Measurements from ENCODE around the gene REXO1. TPM values are rescaled to one million over a fixed set of nuclear protein-coding genes. Genes with fewer than 3 reads are reported as not detected.

Gene REXO1
- total RNA-seq, 2 experiments from 2014 or later: 39.8 to 47.6 TPM

DNA sequence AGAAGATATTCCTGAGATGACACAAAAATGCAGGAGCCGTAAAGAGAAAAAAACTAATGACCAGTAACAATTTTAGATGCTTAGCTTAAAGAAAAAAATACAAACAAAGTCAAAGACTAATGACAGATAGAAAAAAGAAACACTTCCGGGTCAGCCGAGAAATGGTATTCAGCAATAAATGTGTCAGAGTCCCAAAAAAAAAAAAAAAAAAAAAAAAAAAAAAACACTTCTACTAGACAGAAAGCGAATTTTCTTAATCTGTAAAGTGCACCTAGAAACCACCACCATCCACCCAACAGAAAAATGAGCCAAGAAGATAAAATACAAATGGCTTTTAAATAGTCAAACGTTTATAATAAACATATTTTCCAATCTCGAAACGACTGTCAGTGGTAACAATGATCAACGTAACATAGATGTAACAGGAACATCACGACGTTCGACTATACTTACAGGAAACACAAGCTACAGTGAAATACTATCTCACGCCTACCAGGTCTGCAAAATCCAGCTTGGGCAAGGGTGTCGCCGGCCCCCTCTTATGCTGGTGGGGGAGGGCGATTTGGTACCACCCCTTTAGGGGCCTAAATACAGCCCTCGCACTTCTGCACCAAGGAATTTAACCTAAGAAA, 26.4 kb upstream of the REXO1 start:
- Mint-ChIP-seq H3K27ac (peak overlapping the region; percentile 96), H3K9me3 (no peaks in the 10 kb centered on the region), H3K4me3 (peak overlapping the region; percentile 100), H3K4me1 (ENCODE audit: low read depth) (peaks cover 28% of the 10 kb centered on the region), H3K27me3 (ENCODE audit: low read depth) (no peaks in the 10 kb centered on the region), H3K36me3 (ENCODE audit: low read depth) (peaks cover 12% of the 10 kb centered on the region)
- DNase-seq: no peak
- CTCF ChIA-PET: interaction anchor here (0.6 kb wide), 1 partner anchor 180 kb away, joined by 3 read pairs; no protein-coding TSS in a partner anchor
- intact Hi-C loops (cut with micrococcal nuclease): loop anchor here (1.0 kb wide), 1 partner anchor 10 kb away; no protein-coding TSS in a partner anchor

GRCh38 chr19:1873524-1874473, 25.5 kb upstream of the REXO1 start:
- DNase-seq: no peak
- Mint-ChIP-seq H3K4me1 (ENCODE audit: low read depth) (peaks cover 32% of the 10 kb centered on the region), H3K27me3 (ENCODE audit: low read depth) (no peaks in the 10 kb centered on the region), H3K4me3 (peak overlapping the region; percentile 100), H3K36me3 (ENCODE audit: low read depth) (peaks cover 12% of the 10 kb centered on the region), H3K27ac (peak overlapping the region; percentile 96), H3K9me3 (no peaks in the 10 kb centered on the region)
- intact Hi-C loops (cut with micrococcal nuclease): loop anchor here (1.0 kb wide), 1 partner anchor 9 kb away; no protein-coding TSS in a partner anchor
- CTCF ChIA-PET: no interaction called here

GRCh38 chr19:1872807-1873523, 24.7 kb upstream of the REXO1 start:
- CTCF ChIA-PET: no interaction called here
- intact Hi-C loops (cut with micrococcal nuclease): no loop called here
- Mint-ChIP-seq H3K36me3 (ENCODE audit: low read depth) (peaks cover 12% of the 10 kb centered on the region), H3K27me3 (ENCODE audit: low read depth) (no peaks in the 10 kb centered on the region), H3K4me3 (no peak overlapping the region), H3K9me3 (no peaks in the 10 kb centered on the region), H3K4me1 (ENCODE audit: low read depth) (peaks cover 32% of the 10 kb centered on the region), H3K27ac (peak overlapping the region; percentile 59)
- DNase-seq: no peak

DNA sequence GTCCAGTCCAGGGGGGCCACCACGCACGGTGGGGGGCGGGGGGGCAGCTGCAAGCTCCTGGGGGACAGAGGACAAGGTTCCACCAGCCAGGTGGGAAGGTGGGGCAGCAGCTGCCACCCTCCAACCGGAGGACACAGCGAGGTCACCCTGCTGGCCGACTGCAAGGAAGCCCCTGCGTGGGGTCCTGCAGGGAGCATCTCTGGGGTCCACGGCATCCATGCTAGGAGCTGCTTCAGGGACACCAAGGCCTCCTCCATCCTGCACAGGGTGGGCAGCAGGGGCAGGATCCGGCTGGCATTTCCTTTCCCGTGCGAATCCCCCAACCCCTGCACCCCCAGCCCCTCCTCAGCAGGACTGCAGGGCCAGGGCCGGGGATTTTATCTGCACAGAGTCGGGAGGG, 23.3 kb upstream of the REXO1 start:
- no peak overlapping the region for H3K27ac Mint-ChIP-seq
- intact Hi-C loops (cut with micrococcal nuclease): no loop called here
- CTCF ChIA-PET: no interaction called here
- no peaks in the 10 kb centered on the region for H3K9me3 Mint-ChIP-seq
- H3K4me3 Mint-ChIP-seq: no peak overlapping the region
- peaks cover 35% of the 10 kb centered on the region for H3K4me1 Mint-ChIP-seq (ENCODE audit: low read depth)
- H3K36me3 Mint-ChIP-seq (ENCODE audit: low read depth): peaks cover 12% of the 10 kb centered on the region
- no peaks in the 10 kb centered on the region for H3K27me3 Mint-ChIP-seq (ENCODE audit: low read depth)
- no peak for DNase-seq

GRCh38 chr19:1871140-1871597, 22.9 kb upstream of the REXO1 start:
- no peak overlapping the region for H3K27ac Mint-ChIP-seq
- H3K36me3 Mint-ChIP-seq (ENCODE audit: low read depth): peaks cover 12% of the 10 kb centered on the region
- peaks cover 31% of the 10 kb centered on the region for H3K4me1 Mint-ChIP-seq (ENCODE audit: low read depth)
- no peak for DNase-seq
- no peak overlapping the region for H3K4me3 Mint-ChIP-seq
- no peaks in the 10 kb centered on the region for H3K9me3 Mint-ChIP-seq
- intact Hi-C loops (cut with micrococcal nuclease): no loop called here
- H3K27me3 Mint-ChIP-seq (ENCODE audit: low read depth): no peaks in the 10 kb centered on the region
- CTCF ChIA-PET: no interaction called here

- H3K27me3 Mint-ChIP-seq (ENCODE audit: low read depth): no peaks in the 10 kb centered on the region
- DNase-seq: no peak
- H3K4me3 Mint-ChIP-seq: no peak overlapping the region
- intact Hi-C loops (cut with micrococcal nuclease): no loop called here
- H3K4me1 Mint-ChIP-seq (ENCODE audit: low read depth): peaks cover 26% of the 10 kb centered on the region
- H3K36me3 Mint-ChIP-seq (ENCODE audit: low read depth): peaks cover 2% of the 10 kb centered on the region
- H3K27ac Mint-ChIP-seq: peak overlapping the region; percentile 24
- CTCF ChIA-PET: interaction anchor here (0.7 kb wide), 2 partner anchors 15 to 29 kb away, joined by 3 read pairs; no protein-coding TSS in a partner anchor
- no peaks in the 10 kb centered on the region for H3K9me3 Mint-ChIP-seq
These were observed 20.7 kb upstream of the REXO1 start for GRCh38 chr19:1868971-1869370.

GRCh38 chr19:1867349-1867724, 19.1 kb upstream of the REXO1 start:
- H3K27ac Mint-ChIP-seq: peak overlapping the region; percentile 53

GRCh38 chr19:1866693-1867348, 18.5 kb upstream of the REXO1 start:
- Mint-ChIP-seq H3K9me3 (no peaks in the 10 kb centered on the region), H3K27ac (peak overlapping the region; percentile 68), H3K27me3 (ENCODE audit: low read depth) (no peaks in the 10 kb centered on the region), H3K4me3 (no peak overlapping the region), H3K4me1 (ENCODE audit: low read depth) (peaks cover 17% of the 10 kb centered on the region), H3K36me3 (ENCODE audit: low read depth) (no peaks in the 10 kb centered on the region)
- DNase-seq: no peak
- intact Hi-C loops (cut with micrococcal nuclease): no loop called here
- CTCF ChIA-PET: interaction anchor here (0.5 to 1.3 kb wide), 3 partner anchors 35 to 111 kb away, joined by 3 to 5 read pairs (median 3); no protein-coding TSS in a partner anchor

More at GRCh38 chr19:1867349-1867724, 19.1 kb upstream of the REXO1 start:
- peaks cover 18% of the 10 kb centered on the region for H3K4me1 Mint-ChIP-seq (ENCODE audit: low read depth)
- intact Hi-C loops (cut with micrococcal nuclease): no loop called here
- no peak for DNase-seq
- H3K9me3 Mint-ChIP-seq: no peaks in the 10 kb centered on the region
- H3K36me3 Mint-ChIP-seq (ENCODE audit: low read depth): no peaks in the 10 kb centered on the region
- CTCF ChIA-PET: no interaction called here
- no peak overlapping the region for H3K4me3 Mint-ChIP-seq
- no peaks in the 10 kb centered on the region for H3K27me3 Mint-ChIP-seq (ENCODE audit: low read depth)

DNA sequence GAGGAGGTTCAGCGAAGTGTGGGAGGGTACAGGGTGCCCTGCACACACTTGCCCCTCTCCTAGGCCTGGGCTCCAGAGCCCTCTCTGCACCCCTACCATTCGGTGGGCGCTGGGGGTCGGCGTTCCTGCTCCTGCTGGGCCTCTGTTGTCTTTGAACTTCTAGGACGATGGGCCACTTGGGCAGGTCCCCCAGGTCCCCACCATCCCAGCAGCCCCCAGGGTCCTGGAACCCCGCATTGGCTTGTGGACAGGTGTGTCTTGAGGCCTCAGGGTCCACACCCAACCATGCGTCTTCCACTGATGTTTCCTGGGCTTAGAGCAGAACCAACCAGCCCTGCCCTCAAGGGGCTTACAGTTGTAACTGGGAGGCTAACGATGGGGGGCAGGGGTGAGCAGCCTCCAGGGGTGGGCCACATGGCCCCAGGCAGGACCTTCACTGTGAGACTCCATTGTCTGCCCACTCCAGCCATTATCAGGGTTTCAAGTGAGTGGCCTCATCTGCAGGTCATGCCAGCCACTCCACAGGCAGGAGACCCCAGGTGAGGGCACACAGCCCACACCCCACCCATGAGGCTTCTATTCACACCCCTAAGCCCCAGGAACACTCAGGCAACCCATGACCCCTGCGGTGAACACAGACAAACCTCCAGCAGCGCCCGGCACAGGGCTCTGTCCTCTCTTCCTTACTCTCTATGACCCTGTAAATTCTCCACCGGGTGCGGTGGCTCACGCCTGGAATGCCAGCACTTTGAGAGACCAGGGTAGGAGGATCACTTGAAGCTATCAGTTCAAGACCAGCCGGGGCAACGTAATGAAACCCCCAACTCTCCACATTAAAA, 17.1 kb upstream of the REXO1 start:
- no peaks in the 10 kb centered on the region for H3K36me3 Mint-ChIP-seq (ENCODE audit: low read depth)
- H3K4me1 Mint-ChIP-seq (ENCODE audit: low read depth): peaks cover 27% of the 10 kb centered on the region

GRCh38 chr19:1864480-1865171, 16.3 kb upstream of the REXO1 start:
- Mint-ChIP-seq H3K4me3 (peak overlapping the region; percentile 75), H3K9me3 (no peaks in the 10 kb centered on the region), H3K27me3 (ENCODE audit: low read depth) (no peaks in the 10 kb centered on the region), H3K27ac (peak overlapping the region; percentile 83), H3K36me3 (ENCODE audit: low read depth) (no peaks in the 10 kb centered on the region), H3K4me1 (ENCODE audit: low read depth) (peaks cover 30% of the 10 kb centered on the region)
- CTCF ChIA-PET: interaction anchor here (0.6 to 2.1 kb wide), 5 partner anchors 9 to 39 kb away, joined by 3 to 6 read pairs (median 5); partner anchors contain the start of gene ABHD17A
- peak; percentile 72 for DNase-seq
- intact Hi-C loops (cut with micrococcal nuclease): loop anchor here (1.0 to 5.0 kb wide), 8 partner anchors 10 to 457 kb away; partner anchors contain the start of genes ABHD17A, ADAT3, DAZAP1 and DOT1L

More for the DNA sequence above, 17.1 kb upstream of the REXO1 start:
- Mint-ChIP-seq H3K27ac (peak overlapping the region; percentile 83), H3K27me3 (ENCODE audit: low read depth) (no peaks in the 10 kb centered on the region), H3K9me3 (no peaks in the 10 kb centered on the region), H3K4me3 (peak overlapping the region; percentile 75)
- no peak for DNase-seq
- CTCF ChIA-PET: interaction anchor here (0.9 to 2.1 kb wide), 4 partner anchors 10 to 37 kb away, joined by 3 to 6 read pairs (median 5); partner anchors contain the start of gene ABHD17A
- intact Hi-C loops (cut with micrococcal nuclease): no loop called here
